Skin of body (tissue), 2 donors: ENCODE data around the gene COBL. TPM values are rescaled to one million over a fixed set of nuclear protein-coding genes. Genes with fewer than 3 reads are reported as not detected.

ENCODE experiments used
- DNase-seq: peaks from one replicate; lab custom pipeline; 2025; lab: John Stamatoyannopoulos, UW
- total RNA-seq: library from RNA; depleted of rRNA; stranded (reverse); fragments of >200 nt; gene quantifications from one replicate; pipeline ENCODE4 v1.2.3, GENCODE V29; 2014

Gene COBL
- total RNA-seq = 11.9 TPM

DNA sequence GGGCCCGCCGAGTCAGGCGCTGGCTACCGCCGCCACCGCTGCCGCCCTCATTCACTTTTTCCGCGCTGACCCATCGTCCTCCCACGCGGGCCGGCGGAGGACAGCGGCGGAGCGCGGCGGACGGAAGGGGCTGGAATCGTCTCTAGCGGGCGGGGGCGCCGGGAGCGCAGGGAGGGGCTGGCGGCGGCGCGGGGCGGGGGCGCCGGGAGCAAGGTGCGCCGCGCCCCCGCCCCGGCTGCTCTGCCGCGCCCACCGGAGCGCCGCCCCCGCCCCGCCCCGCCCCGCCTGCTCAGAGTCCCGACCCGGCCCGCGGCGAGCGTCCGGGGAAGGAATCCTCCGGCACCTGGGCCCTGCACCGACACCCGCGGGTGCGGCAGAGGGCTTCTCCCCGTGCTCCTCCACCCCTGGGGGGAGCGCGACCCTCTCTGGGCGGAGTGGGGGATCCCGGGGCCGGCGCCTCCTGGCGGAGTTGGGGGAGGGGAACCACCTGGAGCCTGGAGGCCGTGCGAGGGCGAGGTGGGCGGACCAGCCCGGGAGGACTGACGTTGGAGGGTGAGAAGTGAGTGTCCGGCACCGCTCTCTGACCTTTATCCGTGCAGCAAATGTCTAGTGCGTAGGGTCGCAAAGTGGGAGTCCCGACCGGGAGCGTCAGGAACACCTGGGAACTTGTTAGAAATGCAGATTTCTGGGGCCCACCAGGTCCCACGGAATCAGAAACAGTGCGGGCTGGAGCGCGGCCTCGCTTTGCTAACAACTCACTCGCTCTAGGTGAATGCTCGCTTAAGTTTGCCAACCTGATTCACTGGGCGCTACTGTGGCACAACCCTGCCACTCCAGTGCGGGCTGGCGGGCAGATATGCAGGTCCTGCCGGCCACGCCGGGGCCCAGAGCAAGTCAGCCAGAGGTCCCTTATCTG is at the start of gene COBL:
Gene COBL (minus strand): TSS at position 144 of the 916 bp plus-strand sequence. CDS start 176 bp downstream, outside the sequence.
- DNase-seq = no peak

DNA sequence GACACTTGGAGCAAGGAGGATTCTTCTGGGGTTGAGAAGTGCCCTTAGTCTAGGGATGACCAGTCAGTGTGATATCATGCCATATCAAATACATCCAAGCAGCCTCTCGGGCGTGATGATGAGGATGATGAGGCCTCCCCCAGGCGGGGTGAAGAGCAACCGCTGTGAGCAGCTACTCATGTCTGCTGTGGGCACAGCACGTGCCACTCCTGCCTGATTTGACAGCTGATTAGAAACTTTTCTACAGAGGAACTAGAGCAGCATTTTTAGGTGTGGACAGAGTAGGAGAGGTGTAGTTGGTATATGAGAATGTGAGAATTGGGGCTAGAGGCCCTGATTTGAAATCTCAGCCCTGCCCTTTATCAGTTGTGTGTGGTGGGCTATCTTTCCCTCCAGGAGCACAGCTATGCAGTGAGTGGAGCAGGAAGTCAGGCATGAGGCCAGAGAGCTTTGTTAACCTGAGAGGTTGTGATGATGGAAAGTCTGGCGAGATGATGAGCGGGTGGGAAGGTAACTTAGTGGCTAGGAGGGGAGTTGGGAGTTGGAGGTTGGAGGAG is 49.6 kb upstream of the COBL start:
- DNase-seq = no peak

DNA sequence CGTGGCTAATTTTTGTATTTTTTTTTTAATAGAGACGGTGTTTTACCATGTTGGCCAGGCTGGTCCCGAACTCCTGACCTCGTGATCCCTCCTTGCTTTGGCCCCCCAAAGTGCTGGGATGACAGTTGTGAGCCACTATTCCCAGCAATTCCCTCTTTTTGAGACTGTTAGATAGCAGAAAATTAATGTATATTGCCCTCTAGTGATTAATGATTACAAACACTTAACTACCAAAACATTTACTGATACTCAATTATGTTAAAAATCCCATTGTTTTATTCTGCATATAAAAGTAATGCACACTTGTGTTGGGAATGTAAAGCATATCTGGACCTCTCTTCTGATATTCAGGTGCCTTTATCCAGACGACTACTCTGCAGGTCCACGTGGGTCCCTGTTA is 41.2 kb upstream of the COBL start:
- no peak for DNase-seq

GRCh38 chr7:51356849-51357516 is 40.4 kb upstream of the COBL start:
- no peak for DNase-seq

DNA sequence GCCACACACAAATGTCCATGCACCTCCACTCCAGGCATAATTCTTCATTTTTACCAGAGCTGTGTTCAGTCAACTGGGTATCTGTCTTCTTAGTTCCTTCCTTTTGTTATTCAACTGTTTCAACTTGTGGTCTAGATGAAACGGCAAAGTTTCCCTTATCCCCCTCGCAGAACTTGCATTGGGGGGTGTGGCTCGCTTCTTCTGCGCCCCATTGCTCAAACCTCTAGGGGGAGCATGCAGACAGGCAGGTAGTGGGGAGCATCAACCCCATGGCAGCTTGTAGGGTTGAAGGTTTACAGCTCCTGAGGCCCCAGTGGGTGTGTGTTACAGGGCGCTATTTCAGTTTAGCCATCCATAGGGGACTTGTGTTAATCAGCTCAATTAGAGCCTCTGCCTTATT is 38.3 kb upstream of the COBL start:
- no peak for DNase-seq

DNA sequence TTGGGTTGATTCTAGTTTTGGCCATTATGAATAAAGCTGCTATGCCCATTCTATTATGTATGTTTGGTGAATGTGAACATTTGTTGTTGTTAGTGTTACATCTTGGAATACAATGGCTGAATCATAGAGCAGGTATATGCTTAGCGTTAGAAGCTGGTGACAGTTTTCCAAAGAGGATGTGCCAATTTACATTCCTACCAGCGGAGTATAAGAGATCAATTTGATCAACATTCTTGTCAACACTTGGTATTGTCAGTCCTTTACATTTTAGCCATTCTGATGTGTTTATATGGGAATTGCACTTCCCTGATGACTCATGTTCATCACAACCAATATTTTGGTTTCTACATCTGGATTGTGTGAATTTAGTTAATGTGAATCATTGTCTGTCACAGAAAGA is 37.8 kb upstream of the COBL start:
- DNase-seq = no peak

DNA sequence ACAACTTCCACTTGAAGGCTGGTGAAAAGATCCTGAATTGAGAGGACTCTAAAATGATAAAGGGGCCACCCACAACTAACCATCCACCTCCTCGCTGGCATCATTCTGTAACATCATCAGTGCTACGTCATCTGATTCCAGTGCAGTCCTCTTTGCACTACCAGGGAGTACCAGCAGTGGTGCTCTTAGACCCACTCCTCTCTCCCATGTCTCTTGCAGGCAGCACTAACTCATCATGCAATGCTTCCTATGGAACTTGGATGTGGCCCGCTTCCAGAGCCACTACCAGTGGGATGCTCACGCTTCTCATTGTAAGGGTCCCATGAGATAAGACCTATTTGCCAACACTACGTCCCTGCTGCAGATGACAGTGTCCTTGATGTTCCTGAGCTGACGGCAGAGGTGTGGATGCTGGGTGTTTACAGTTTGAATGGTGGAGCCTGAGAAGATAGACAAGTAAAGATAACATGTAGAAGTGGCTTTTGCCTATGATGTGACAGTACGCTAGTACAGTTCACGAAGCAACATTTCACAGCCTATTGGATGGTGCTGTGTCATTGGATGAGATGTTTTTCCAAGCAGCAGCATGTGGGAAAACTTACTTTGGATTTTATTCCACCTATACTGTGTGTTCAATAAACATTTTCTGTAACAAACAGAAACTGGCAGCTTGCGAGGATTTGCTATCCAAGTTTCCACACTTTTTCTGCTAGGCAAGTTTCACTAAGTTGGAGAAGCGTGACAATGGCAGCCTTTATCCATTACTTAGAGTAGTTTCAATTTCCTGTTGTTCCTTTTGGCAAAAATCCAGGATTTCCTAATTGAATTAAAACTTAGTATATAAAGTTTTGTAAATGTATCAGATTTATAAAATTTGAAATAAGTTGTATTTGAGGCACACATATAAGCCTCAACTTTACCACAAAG is 35.8 kb upstream of the COBL start:
- peak; percentile 4 for DNase-seq

DNA sequence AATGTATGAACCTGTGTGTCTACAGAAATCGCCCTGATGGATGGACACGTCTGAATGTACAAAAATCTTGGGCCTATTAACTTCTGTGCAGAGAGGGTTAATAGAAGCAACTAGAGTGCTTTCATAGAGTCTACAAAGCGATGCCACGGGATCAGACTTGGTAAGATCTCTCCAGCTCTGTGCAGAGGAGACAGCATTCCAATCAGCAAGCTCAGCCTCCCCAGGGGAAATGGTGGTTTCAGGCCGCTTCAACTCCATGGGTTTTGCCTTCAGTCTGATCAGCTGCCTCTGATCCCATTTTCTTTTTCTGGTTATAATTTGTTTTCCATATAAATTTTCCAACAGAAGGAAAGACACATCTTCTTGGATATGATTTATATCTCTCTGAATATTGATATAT is 35.1 kb upstream of the COBL start:
- DNase-seq = no peak

GRCh38 chr7:51350546-51350896 is 33.9 kb upstream of the COBL start:
- DNase-seq = no peak

- peak; percentile 10 for DNase-seq
These were observed 33.4 kb upstream of the COBL start for GRCh38 chr7:51349820-51350545.

GRCh38 chr7:51346126-51346525 is 29.5 kb upstream of the COBL start:
- DNase-seq = no peak

DNA sequence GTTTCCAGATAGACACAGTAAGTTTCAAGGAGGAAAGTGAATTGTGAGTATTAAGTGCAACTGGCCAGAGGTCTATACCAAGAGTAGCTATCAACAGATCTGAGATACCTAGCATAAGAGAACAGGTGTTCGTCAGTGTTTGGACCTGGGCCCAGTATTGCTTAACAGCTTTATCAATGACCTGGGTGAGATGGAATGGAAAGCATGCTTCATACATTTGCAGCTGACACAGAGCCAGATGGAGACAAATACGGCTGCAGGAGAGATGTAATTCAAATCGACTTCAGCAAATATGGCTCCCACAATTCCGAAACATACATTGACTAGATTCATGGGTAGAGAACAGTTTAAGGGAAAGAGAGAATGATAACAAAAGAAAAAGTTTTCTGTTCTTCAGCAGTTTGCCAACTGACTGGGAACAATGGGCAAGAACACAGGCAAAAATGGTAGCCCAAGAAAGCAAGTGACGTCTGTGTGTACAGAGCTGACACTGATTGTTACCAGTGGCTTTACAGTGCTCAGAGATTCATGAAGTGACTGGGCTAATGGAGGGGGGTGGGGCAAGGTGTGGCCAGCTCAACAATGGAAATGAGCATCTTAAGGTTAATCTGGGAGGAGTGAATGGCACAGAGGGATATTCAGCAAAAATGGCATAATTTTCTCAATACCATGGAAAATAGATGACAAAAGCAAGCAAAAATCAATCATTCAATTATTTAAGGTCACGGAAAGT is 28.0 kb upstream of the COBL start:
- no peak for DNase-seq

GRCh38 chr7:51340936-51341335 is 24.3 kb upstream of the COBL start:
- no peak for DNase-seq

DNA sequence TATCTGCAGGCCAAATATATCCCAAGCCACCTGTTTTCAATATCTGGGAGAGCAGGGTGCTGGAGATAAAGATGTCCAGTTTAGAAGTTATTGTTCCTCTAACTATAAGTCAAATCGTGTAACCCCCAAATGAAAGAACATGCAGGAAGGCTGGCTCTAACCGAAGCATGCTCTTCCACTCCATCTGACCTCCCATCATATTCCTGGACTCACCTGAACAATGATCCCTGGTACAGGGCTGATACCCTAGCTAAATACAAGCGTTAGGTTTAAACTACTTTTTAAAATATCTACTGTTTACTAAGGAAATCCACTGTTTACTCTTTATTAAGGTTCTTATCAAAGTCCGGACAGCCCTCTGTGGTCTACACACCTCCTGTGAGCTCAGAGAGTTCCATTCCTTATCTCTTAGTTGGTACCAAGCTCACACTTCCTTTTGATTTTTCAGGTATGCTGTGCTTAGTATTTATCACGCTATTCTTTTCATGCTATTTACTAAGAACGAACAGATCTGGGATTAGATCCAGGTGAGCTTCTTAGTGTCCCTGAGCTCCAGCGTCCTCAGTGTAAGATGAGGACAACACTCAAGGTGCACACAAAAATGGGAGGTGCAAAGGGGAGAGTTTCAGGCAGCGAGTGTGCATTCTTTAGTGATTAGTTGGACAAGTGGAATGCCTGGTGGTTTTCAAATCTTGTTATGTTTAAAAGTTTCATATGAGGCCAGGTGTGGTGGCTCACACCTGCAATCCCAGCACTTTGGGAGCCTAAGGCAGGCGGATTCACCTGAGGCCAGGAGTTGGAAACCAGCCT is 23.6 kb upstream of the COBL start:
- no peak for DNase-seq

- DNase-seq = no peak
These were observed 18.4 kb upstream of the COBL start for GRCh38 chr7:51335057-51335456.

DNA sequence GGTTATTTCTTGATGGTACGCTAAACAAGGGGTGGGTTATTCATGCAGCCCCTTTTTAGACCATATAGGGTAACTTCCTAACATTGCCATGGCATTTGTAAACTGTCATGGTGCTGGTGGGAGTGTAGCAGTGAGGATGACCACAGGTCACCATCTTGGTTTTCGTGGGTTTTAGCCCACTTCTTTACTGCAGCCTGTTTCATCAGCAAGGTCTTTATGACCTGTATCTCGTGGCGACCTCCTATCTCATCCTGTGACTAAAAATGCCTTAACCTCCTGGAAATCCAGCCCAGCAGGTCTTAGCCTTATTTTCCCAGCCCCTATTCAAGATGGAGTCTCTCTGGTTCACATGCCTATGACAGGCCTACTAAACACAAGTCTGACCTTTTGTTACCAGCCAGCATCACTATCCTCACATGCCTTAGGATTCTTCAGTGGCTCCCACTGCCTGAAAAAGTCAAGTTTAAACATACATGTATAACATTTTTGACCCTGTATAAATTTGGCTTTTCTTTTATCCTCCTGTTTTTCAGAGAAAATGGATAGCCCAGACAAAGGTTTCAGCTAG is 13.2 kb upstream of the COBL start:
- no peak for DNase-seq

- DNase-seq = no peak
These were observed 11.8 kb upstream of the COBL start for GRCh38 chr7:51328351-51328801.

GRCh38 chr7:51327287-51327717 is 10.7 kb upstream of the COBL start:
- no peak for DNase-seq
